GM18868 (cell line): Measurements from ENCODE around the gene RTL5.
A peak's percentile ranks its signal among the peaks of the same experiment; 100 is the strongest.

Experiments
- ATAC-seq: cut with Tn5 transposase; IDR thresholded peaks from one replicate; pipeline ENCODE4 v1.9.1; 2021; ENCODE audit warnings: mild to moderate bottlenecking, moderate library complexity; ENCODE audit not compliant: unreplicated experiment

Gene RTL5

DNA sequence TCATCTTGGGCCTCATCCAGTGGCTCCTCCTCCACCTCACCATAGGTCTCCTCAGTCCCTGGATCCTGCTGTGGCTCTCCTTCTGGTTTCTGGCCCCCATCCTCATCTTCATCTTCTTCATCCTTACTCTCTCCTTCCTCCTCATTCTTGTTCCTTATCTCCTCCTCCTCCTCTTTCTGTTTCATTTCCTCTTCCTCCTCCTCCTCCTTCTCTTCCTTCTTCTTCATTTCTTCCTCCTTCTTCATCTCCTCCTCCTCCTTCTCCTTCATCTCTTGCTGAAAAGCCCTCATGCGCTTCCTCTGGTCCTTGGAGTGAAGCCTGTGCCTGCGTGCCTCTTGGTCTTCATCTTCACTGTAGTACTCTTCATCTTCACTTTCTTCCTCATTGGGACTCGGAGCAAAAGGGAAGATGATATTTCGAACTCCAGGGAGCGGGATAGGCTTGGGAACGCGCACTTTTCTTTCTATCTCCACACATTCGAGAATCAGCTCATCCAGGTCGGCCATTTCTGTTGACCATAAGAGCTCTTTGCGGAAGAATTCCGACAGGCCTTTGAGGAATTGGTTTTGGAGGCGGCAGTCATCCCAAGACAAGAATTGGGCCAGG is 1.5 kb downstream of the RTL5 start:
- ATAC-seq = no peak

DNA sequence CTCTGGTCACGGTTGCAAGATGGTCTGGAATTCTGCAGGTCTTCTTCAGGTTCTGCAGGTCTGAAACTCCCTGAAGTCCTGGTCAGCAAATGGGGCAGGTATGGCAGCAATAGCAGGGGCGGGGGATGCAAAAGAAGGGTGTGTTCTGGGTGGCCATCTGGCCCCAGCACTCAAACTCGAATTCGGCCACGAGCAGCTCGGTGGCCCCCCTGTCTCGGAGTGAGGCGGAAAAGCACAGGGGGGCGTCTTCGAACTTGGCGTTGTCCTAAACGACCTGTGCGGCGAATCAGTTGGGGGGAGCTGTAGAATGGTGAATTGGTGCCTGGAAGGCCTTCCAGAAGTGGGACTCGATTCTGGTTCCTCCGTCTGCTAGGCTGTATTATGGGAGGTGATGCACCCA is 2.1 kb downstream of the RTL5 start:
- ATAC-seq = no peak

DNA sequence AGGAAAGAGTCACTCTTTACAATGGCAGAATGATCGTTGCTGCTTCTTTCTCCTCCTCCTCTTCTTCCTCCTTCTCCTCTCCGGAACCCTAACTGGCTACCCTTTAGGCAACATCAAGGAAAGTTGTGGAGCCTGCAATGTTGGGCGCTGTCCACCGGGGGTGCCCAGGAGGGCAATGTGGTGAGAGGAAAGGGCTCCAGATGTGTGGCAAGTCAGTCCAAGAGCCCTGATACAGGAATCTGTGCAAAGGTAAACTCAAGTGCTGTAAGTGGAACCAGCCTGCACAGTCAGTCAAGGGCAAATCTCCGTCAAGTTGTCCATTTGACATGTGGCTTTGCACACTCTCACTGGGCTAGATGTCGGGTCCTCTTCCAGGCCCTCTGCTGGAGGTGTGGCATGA is 2.8 kb downstream of the RTL5 start:
- ATAC-seq = no peak

DNA sequence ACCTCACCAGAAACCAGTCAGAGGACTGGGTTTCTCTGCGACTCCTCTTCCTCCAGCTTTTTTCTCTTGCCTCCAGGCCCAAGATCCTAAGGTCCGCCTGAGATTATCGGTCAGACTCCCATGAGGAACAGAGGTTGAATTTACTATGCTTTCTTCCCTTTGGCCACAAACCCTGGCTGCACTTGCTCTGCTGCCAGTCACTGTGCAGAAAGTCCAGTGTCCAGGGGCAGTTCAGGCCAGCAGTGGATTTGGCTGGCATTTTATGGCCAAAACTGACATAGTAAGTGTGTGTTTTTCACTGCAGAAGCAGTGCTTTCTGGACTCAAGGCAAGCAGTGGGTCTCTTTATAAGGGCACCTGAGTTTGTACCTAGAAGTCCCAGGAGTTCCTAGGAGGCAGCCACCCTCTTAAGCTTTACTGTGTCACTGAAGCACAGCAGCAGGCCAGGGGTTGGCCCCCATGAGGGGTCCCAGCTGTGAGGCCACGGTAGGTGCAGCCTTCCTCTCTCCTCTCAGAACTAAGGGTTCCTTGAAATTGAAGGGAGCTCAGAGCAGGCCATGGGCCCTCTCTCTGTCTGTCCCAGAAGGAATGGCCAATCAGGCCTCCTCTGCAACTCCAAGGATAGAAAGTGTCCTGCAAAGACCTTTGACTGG is 3.4 kb downstream of the RTL5 start:
- ATAC-seq = no peak

DNA sequence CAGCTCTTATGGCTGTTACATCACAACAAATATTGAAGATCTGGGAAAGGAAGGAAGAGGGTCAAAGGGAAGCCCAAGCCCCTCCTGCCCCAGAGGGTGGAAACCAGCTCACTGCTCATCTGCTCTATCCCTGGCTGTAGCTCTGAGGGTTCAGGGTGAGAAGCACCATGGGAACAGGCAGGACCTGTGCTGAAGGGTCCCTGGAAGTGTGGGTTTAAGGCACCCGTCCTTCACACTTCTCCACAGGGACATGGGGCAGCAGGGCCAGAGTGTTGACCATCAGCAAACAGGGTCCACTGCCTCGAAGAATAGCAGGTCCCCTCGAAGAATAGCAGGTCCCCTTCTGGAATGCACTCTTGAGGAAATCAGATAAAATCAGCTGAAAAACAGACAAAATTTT is 4.4 kb downstream of the RTL5 start:
- ATAC-seq = no peak

DNA sequence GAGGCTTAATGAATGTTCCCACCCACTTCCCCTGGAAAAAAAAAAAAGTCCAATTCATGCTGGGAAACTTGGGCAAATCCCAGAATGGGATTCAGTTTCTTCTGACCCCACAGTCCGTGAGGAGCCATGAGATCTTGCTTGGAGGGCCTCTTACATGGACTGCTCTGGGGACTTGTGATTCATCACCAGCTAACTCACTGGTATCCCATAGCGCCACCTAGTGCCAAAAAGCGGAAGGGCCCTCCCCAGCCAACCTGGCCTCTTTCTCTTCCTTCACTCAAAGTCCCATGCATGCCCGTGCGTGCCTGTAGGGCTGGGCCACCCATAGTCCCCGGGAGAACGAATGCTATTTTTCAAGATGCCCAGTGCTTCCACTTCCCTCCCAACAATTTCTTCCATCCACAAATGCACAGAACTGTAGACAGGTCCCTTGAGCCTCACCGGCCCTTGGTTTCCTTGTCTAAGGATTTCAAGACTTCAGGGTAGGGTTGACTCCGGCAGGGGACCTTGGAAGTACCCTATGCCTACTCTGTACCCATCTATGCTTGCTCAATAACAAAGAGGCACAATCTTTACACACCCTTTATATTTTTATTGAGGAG is 5.1 kb downstream of the RTL5 start:
- ATAC-seq = peak; percentile 62

DNA sequence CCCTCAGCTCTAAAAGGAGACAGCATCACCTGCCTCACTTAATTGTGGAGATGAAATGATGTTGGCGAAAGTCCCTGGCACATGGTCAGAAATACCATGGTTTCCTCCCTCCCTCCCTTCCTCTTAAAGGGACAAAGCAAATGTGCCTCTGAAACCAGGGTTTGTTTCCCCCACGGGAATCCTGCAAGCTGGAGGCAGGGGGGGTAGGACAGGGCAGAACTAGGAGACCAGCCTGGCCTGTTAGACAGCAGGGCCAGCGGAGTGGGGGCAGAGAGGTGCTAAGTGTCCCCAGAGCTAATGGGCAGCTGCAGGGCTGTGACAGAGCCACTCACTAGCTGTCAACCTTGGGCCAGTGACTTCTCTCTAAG is 5.7 kb downstream of the RTL5 start:
- no peak for ATAC-seq

DNA sequence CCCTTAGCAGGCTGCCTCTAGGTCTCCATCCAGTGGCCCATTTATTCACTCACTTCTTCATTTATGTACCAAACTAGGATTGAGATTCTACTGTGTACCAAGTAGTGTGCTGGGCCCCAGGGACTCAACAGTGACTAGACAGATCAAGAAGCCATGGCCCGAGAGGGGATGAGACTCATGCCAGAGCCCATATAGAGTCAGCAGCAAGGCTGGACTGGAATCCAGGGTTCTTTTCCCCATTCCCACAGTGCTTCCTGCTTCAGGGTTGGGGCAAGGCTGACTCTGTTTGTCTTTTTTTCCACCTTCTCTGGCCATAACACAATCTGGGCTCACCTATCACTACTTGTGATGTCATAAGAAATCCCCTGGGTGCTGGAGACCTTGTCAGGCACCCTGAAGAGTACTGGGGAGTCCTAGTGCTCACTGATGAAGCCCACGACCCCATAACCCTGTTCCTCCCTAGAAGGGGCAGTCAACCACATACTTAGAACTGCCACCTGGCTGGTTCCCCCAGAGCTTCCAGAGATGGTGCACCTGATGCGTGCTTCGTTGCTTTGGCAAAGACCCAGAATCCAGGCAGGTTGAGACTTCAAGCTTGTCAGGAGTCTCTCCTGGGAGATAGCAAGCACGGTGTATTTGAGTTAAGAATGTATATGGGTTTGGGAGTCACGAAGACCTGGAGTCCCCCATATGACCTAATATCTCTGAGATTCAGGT is 6.2 kb downstream of the RTL5 start:
- no peak for ATAC-seq

DNA sequence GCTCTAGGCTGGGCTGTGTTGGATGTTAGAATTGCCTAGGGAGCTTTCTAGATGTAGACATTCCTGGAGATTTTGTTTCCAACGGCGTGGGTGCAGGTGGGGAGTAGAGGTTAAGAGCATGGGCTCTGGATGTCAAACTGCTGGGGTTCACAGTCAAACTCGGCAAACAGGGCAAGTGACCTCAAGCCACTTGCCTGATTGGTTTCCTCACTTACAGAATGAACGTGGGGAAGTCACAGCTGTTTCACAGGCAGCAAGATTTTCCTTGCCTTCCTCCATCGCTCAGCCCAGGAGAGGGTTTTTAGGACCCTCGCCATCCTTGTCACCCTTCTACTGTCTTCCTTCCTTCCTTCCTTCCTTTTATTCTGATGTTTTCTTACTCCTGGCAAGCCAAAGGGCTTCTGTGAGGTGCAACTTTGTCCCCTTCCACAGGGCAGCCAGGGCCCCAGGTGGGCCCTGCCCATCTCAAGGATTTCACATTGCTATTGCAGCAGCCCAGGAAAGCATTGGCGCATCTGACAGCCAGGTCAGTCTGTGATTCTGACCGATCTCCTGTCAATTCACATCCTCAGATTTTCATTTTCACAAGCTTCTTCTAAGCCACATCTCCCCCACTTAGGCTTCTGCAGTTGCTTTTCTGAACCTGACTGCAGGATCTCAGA is 7.0 kb downstream of the RTL5 start:
- no peak for ATAC-seq

DNA sequence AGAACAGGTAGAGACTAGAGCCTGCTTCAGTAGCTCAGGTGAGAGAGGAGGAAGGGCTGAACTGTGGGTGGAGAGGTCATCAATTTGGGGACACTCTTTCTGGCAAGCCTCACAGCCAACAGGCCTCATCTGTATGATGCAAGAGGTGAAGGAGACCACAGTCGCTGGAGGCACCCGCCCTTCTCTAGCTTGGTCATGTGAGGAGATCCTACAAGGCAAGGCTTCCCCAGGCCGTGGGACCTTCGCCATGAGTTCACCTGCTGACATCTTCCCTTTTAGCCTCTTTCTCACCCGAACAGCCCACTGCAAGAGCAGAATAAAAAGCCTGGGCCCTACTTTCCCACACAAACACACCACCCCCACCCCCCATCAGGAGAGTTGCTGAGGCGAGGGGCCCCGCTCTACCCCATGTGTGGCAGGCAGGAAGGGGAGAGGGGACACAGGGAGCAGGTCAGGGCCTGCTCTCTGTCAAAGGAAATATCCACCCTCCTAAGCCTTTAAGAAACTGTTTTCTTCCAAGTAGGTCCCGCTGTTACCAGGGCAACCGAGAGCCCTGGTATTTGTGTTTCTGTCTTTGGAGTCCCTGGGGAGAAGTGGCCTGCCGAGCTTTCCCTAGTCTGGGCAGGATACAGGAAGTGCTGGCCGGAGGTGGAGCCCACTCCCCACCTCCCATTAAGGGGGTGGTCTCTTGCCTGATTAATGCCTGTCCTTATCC is 8.1 kb downstream of the RTL5 start:
- no peak for ATAC-seq

DNA sequence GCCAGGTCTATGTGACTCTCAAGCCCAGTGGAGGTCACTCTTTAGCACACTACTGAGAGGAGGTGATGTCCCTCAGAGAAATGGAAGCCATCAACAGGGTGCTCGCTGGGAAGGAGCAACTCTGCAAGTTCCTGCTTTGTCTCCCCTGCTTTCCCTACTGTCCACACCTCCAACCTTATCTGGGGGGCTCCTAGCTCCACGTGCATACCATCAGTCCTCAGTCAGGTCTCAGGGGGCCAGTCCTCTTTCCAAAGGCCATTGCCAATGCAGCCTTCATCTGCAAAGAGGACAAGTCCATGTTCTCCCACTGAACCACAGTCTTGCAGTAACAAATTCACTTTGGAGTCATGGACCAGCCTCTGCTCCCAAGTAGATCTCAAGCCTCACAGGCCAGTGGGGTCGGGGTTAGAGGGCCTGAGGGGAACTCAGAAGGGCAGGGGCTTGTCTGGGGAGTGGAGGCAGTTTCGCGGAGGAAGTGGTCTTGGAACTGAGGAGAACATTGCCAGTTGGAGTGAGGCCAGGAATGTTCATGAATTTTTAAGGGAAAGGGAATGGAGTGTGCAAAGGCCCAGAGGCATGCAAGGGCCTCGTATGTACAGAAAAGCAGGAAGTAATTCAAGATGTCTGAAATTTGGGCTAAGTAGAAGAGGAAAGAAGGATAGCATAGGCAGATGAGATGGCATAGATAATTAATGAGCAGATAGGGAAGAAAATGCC is 8.9 kb downstream of the RTL5 start:
- no peak for ATAC-seq

DNA sequence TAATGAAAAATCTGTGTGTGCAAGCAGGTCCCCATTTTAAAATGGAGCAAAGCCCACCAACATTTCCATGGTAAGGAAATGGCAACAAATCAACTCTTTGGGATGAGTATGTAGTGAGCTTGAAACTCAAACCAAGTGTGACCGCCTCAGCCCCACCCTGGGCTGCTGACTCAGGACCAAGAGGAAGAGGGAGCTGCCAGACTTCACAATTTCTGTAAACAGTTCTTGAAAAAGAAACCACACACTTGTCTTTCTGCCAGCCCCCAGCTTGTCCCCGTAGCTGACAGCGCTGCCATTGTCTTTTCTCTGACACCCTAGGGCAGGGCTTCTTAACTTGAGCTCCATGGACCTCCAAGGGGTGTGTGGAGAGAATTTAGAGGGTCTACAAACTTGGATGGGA is 10.3 kb downstream of the RTL5 start:
- peak; percentile 82 for ATAC-seq

DNA sequence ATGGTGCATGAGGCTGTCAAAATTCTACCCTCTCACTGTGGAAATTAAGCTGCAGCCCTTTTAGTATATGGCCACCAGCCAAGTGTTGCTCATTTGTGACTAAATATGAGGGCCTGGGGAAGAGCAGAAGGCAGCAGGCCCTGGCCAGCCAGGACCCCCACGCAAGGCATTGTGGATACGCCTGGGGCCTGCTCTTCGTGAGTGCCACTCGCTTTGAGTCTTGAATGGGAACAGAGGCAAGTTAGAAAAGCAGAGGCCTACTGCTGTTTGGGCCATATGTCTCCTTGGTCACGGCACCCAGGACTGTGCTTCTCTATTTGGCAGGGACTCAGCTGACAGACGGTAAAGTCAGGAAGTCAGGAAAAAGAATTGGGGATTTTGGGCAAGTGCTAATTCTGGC is 10.9 kb downstream of the RTL5 start:
- no peak for ATAC-seq

DNA sequence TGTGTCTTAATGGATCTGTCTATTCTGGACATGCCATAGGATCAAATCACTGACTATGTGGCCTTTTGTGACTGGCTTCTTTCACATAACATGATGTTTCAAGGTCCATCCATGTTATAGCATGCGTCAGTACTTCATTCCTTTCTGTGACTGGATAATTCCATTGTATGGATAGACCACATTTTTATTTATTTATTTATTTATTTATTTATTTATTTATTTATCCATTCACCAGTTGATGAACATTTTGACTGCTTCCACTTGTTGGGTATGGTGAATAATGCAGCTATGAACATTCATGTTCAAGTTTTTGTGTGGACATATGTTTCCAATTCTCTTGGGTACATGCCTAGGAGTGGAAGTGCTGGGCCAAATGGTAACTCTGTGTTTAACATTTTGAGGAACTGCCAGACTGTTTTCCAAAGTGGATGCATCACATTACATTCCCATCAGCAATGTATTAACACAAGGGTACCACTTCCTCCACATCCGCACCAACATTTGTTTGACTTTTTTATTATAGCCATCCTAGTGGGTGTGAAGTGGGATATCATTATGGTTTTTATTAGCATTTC is 14.0 kb downstream of the RTL5 start:
- no peak for ATAC-seq

DNA sequence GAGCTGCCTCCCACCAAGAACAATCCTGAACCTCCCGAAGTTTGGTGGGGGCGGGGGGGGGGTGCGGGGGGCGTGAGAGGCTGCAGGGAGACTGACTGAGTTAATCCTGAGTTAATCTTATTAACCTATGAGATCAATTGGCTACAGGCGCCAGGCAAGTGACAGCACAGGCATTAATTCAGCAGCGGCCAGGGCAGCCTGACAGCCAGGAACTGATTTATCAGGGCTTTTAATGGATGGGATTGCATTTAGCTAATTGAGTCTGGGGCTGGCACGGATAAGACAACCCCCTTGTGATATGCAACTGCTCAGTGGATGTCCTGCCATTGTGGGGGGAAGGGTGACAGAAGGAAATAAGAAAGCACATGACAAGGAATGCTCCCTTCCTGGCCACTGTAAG is 16.3 kb downstream of the RTL5 start:
- no peak for ATAC-seq

DNA sequence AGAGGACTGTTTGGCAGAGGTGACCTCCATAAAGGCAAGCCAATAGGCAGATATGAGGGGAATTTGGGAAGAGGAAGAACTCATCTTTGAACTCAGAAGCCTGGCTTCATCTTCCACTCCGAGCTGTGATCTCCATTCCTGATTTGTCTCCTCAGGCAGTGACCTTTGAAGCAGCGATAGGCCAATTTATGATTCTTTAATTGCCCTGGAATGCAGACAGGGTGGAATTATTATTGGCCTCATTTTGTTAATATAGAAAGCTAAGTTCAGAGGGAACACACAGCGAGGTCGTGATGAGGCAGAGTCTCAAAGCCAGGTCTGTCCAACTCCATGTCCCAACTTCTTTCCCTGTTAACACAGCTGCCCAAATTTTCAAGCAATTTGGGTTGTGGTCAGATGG is 16.9 kb downstream of the RTL5 start:
- ATAC-seq = no peak

DNA sequence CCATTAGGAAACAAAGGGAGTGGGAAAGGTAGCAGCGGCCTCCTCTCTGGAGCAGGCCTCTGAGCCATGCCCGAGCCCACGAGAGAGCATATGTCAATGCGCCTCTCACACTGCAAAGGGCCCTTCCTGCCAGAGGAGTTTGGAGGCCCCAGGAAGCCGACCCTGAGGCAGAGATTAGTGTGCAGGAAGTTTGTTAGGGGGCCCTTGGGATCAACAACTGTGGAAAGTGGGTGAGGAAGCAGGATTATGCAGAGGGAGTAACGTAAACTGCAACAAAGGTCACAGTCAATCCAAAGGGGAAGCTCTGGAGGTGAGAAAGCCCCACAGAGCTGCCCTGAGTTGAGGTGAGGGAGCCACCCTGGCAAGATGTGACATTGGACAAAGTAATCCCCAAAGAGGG is 17.4 kb downstream of the RTL5 start:
- ATAC-seq = no peak

DNA sequence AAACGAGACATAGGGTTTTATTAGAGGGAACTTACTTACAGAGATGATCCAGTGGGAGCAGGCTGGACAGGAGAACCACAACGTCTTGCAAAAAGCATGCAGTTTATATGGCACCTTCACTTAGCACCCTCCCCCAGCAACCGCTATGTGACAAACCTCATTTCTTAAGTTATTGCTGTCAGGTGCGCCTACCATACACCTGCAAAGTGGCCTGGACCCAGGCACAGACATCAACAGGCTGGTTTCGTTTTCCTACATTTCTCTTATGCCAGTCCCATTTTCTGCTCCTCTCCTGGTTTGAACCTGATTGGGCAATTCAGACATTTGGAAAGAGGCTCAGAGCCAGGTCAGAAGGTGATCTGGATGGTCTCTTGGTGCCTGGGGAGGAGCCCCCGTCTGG is 18.3 kb downstream of the RTL5 start:
- ATAC-seq = no peak

DNA sequence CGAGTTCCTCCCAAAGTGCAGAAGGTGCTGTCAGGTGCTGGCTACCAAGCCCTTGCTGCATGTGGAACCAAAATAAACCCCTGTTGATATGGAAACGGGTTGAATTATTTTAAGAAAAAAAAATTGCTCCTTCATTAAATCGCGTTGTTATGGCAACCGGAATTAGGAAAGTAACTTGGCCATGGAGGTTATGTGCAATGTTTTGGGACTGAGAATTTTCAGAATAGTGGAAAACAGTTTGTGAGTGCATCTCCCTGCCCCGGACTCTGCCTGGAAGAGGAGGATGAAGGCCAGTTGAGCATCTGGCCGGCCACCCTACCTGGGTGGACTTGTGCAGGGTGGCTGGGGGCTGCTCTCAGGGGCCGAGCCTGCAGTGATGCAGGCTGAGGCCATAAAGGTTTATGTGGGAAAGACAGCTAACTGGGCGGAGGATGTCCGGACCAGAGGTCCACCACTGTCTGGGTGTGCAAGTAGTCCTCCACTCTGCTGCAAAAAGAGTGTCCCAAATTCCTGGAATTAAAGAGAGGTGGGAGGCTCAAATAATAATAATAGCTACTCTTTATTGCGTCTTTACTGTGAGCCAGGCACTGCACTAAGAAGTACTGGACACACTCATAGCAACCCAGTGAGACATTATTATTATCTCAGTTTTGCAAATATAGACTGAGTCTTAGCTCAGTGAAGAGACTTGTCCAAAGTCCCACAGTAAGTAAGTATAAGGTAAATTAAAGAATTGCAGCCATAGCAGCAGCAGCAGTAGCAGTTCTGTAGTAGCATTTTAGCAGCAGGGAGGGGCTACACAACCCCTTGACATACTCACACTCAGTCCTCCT is 20.6 kb downstream of the RTL5 start:
- ATAC-seq = no peak
